GM12878 (cell line): ENCODE data around the gene PDE9A.

Experiments used
- ATF3 ChIP-seq: IDR thresholded peaks from 2 replicates; pipeline ENCODE4 v1.6.1; 2011; ENCODE audit warnings: low read depth, mild to moderate bottlenecking, low read length, moderate library complexity, borderline replicate concordance; ENCODE audit errors: extremely low read depth
- CEBPB ChIP-seq, 2 experiments: fragments of 150-350 bp in 1 of 2; IDR thresholded peaks; 2 replicates each; pipeline ENCODE4 v1.6.1; 2012 to 2014; ENCODE audit warnings: low read depth in 2 of 2, low read length in 2 of 2, borderline replicate concordance in 1 of 2, inconsistent platforms in 1 of 2
- CREM ChIP-seq: IDR thresholded peaks from 2 replicates; pipeline ENCODE4 v1.6.1; 2014; ENCODE audit warnings: antibody characterized with exemption, low read depth
- CTCF ChIP-seq, 3 experiments: IDR thresholded peaks in 2 of 3; conservative IDR thresholded peaks in 1 of 3; 2 replicates each; pipeline ENCODE4 v1.5.1; 2011; ENCODE audit warnings: low read depth in 3 of 3, low read length in 3 of 3, mild to moderate bottlenecking in 3 of 3, control low read depth in 2 of 3, moderate library complexity in 2 of 3, inconsistent platforms in 1 of 3, mixed read lengths in 1 of 3; ENCODE audit not compliant: control insufficient read depth in 2 of 3, insufficient read depth in 1 of 3; ENCODE audit errors: extremely low read depth in 1 of 3
- ELK1 ChIP-seq: IDR thresholded peaks from 2 replicates; pipeline ENCODE4 v1.6.1; 2012; ENCODE audit warnings: low read depth, low read length, improper control_type of control experiment
- EP300 ChIP-seq, 2 experiments: fragments of 150-350 bp in 1 of 2; IDR thresholded peaks; 2 replicates each; pipeline ENCODE4 v1.6.1; 2011 to 2012; ENCODE audit warnings: low read depth in 2 of 2, low read length in 2 of 2, borderline replicate concordance in 1 of 2, improper control_type of control experiment in 1 of 2, inconsistent platforms in 1 of 2; ENCODE audit not compliant: control insufficient read depth in 1 of 2
- KDM1A ChIP-seq: fragments of 200-600 bp; sonication (generic); IDR thresholded peaks from 2 replicates; pipeline ENCODE4 v1.6.1; 2016; ENCODE audit warnings: borderline replicate concordance
- MAX ChIP-seq: IDR thresholded peaks from 2 replicates; pipeline ENCODE4 v1.6.1; 2012; ENCODE audit warnings: low read depth, low read length, improper control_type of control experiment
- POLR2AphosphoS5 ChIP-seq: IDR thresholded peaks from 2 replicates; pipeline ENCODE4 v1.6.1; 2011; ENCODE audit warnings: mild to moderate bottlenecking, low read length, inconsistent platforms
- RAD21 ChIP-seq: IDR thresholded peaks from 2 replicates; pipeline ENCODE4 v1.6.1; 2011; ENCODE audit warnings: mild to moderate bottlenecking, low read depth, low read length, moderate library complexity; ENCODE audit not compliant: insufficient read depth
- SREBF2 ChIP-seq: IDR thresholded peaks from 2 replicates; pipeline ENCODE4 v1.6.1; 2012; ENCODE audit warnings: mild to moderate bottlenecking, low read length
- SRF ChIP-seq, 2 experiments: IDR thresholded peaks; 2 replicates each; pipeline ENCODE4 v1.6.1; 2011; ENCODE audit warnings: low read depth in 2 of 2, low read length in 2 of 2, mild to moderate bottlenecking in 1 of 2, moderate library complexity in 1 of 2
- STAT1 ChIP-seq: fragments of 450-650 bp; conservative IDR thresholded peaks from 2 replicates; pipeline ENCODE4 v1.6.1; 2014; ENCODE audit warnings: antibody characterized with exemption, mild to moderate bottlenecking
- ZBTB33 ChIP-seq: fragments of 450-650 bp; IDR thresholded peaks from 2 replicates; pipeline ENCODE4 v1.6.1; 2017; ENCODE audit warnings: mild to moderate bottlenecking

DNA sequence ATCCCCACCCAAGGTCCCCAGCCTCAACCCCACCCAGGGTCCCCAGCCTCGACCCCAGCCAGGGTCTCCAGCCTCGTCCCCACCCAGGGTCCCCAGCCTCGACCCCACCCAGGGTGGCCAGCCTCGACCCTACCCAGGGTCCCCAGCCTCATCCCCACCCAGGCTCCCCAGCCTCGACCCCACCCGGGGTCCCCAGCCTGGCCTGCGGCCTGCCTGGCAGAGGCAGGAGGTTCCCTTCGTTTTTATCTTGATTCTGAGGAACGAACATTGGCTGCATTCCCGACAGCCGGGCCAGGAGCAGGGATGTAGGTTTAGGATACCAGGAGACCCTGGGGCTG, 3.4 kb upstream of the PDE9A start:
- TF ChIP-seq CREM: no peak
- TF ChIP-seq STAT1: no peak
- TF ChIP-seq CTCF (IDR thresholded peaks at IDR 0.05 in 2 of 3, conservative IDR thresholded peaks at IDR 0.05 in 1 of 3; ENCODE audit: control insufficient read depth in 2 of 3, extremely low read depth in 1 of 3, insufficient read depth in 1 of 3, low read depth in 3 of 3, low read length in 3 of 3): no peak
- TF ChIP-seq EP300 (IDR thresholded peaks at IDR 0.05; ENCODE audit: borderline replicate concordance in 1 of 2, control insufficient read depth in 1 of 2, low read depth in 2 of 2, low read length in 2 of 2): no peak
- TF ChIP-seq SREBF2: no peak
- no peak for TF ChIP-seq ELK1
- no peak for TF ChIP-seq RAD21
- TF ChIP-seq CEBPB (IDR thresholded peaks at IDR 0.05; ENCODE audit: borderline replicate concordance in 1 of 2, low read depth in 2 of 2, low read length in 2 of 2): no peak
- TF ChIP-seq ATF3: no peak
- no peak for TF ChIP-seq MAX
- TF ChIP-seq ZBTB33: no peak
- TF ChIP-seq POLR2AphosphoS5: no peak
- no peak for TF ChIP-seq KDM1A
- TF ChIP-seq SRF (IDR thresholded peaks at IDR 0.05; ENCODE audit: low read depth in 2 of 2, low read length in 2 of 2): no peak
